ENCODE results near the gene ATIC. TPM values are rescaled to one million over a fixed set of nuclear protein-coding genes. Genes with fewer than 3 reads are reported as not detected.

ATIC gene
- total RNA-seq, 4 donors from 2014 or later = 20.5 to 57.6 (median 29.8) TPM

DNA sequence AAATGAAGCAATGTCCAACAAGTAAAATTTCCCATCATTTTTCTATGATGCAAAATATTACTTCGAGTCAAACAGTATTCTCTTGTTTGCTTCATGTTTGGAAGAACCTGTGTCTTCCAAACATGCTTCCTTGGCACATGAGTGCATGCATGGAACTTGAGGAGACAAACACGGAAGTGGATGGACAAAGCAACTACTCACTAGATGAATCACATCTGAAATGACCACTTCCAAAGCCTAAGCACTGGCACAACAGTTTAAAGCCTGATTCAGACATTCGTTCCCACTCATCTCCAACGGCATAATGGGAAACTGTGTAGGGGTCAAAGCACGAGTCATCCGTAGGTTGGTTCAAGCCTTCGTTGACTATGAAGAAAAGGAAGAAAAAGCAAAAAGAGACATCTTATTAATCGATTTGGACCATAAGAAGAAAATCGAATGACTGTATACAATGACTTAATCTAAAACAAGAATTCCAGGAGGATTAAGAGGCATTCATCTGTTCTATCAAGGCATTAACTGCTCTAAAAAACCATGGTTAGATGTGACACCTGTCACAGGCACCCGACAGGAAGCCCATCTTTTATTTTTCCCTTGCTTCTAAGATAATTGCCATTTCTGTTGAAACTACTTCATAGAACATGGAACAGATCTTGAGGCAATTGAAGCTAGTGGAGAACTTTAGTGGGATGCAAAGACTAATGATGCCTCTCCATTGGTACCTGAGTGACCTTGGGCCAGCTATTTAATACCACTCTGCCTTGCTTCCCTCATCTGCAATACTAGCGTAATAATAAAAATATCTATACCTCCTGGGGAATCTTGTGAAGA is 56.0 kb downstream of the ATIC start:
- intact Hi-C loops (cut with DNase I; ENCODE audit: low total_unique reads) = no loop called here

DNA sequence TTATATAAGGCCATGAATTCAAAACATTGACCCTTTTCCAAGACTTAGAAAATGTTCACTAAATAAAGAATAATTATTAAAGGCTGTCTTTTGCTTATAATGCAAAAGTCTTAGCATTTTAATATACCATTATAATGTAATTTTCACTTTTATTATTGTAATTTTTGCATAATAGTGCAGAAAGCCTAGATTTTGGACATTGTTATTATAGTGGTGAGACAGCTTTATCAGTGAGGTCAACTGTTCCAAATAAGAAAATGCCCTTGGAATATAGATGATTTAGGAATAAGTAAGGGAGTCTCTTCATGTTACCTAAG is 56.6 kb downstream of the ATIC start:
- intact Hi-C loops (cut with DNase I; ENCODE audit: low total_unique reads) = no loop called here
- no peaks in the 10 kb centered on the region for H3K9me3 ChIP-seq
- no peak for DNase-seq
- H3K27ac ChIP-seq = no peak overlapping the region
- no peak overlapping the region for H3K4me3 ChIP-seq
- no peaks in the 10 kb centered on the region for H3K36me3 ChIP-seq
- TF ChIP-seq POLR2A (IDR thresholded peaks at IDR 0.05) = no peak
- TF ChIP-seq CTCF (IDR thresholded peaks at IDR 0.05) = no peak
- H3K4me1 ChIP-seq = no peaks in the 10 kb centered on the region
- no peaks in the 10 kb centered on the region for H3K27me3 ChIP-seq

More for the DNA sequence above, 56.0 kb downstream of the ATIC start:
- no peak for TF ChIP-seq POLR2A (IDR thresholded peaks at IDR 0.05)
- TF ChIP-seq CTCF (IDR thresholded peaks at IDR 0.05) = no peak
- no peaks in the 10 kb centered on the region for H3K4me1 ChIP-seq
- H3K9me3 ChIP-seq = no peaks in the 10 kb centered on the region
- no peaks in the 10 kb centered on the region for H3K27me3 ChIP-seq
- no peak overlapping the region for H3K4me3 ChIP-seq
- no peak overlapping the region for H3K27ac ChIP-seq
- no peaks in the 10 kb centered on the region for H3K36me3 ChIP-seq
- no peak for DNase-seq

DNA sequence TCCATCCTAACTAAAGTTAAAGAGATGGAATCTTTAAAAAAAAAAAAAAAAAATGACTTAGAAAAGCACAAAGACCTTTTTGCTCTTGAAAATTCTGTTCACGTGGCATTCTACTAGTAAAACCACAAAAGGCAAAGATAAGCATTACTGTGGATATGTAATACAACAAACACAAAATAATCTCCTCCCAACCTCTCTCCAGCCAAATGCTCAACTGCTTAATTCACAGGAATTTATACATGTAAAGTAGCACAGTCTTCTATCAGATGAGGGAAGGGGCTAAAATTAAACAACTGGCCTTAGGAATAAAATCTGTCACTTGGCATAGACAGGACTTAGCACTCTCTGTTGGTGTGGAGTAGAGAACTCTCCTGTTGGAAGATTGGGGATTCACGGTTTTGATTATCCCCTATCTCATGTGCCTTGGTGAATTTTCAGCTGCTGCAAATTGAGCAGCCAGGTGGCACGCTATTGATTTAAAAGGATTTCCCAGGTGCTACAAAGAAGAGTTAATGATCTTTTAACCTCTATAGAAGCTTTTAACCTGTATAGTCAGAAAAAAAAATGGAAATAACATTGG is 57.4 kb downstream of the ATIC start:
- no peaks in the 10 kb centered on the region for H3K9me3 ChIP-seq
- H3K4me1 ChIP-seq = no peaks in the 10 kb centered on the region
- H3K27ac ChIP-seq = no peak overlapping the region
- H3K27me3 ChIP-seq = no peaks in the 10 kb centered on the region
- H3K4me3 ChIP-seq = no peak overlapping the region
- no peak for TF ChIP-seq CTCF (IDR thresholded peaks at IDR 0.05)
- TF ChIP-seq POLR2A (IDR thresholded peaks at IDR 0.05) = no peak
- intact Hi-C loops (cut with DNase I; ENCODE audit: low total_unique reads) = no loop called here
- no peaks in the 10 kb centered on the region for H3K36me3 ChIP-seq
- DNase-seq = no peak

GRCh38 chr2:215370112-215370965 is 58.5 kb downstream of the ATIC start:
- intact Hi-C loops (cut with DNase I; ENCODE audit: low total_unique reads) = no loop called here
- Histone ChIP-seq H3K27ac (no peak overlapping the region), H3K36me3 (no peaks in the 10 kb centered on the region)

More at GRCh38 chr2:215370112-215370965, 58.5 kb downstream of the ATIC start:
- no peaks in the 10 kb centered on the region for H3K4me1 ChIP-seq
- H3K4me3 ChIP-seq = no peak overlapping the region
- H3K9me3 ChIP-seq = no peaks in the 10 kb centered on the region
- TF ChIP-seq POLR2A (IDR thresholded peaks at IDR 0.05) = no peak
- no peak for TF ChIP-seq CTCF (IDR thresholded peaks at IDR 0.05)
- DNase-seq = no peak
- H3K27me3 ChIP-seq = no peaks in the 10 kb centered on the region

Data from uterus (tissue), 4 donors.